ENCODE measurements around the gene ETFBKMT.

The ETFBKMT gene, protein sequence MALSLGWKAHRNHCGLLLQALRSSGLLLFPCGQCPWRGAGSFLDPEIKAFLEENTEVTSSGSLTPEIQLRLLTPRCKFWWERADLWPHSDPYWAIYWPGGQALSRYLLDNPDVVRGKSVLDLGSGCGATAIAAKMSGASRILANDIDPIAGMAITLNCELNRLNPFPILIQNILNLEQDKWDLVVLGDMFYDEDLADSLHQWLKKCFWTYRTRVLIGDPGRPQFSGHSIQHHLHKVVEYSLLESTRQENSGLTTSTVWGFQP
- total RNA-seq, result 1.5 to 3.4 (median 1.9) reads per million in 4 experiments

DNA sequence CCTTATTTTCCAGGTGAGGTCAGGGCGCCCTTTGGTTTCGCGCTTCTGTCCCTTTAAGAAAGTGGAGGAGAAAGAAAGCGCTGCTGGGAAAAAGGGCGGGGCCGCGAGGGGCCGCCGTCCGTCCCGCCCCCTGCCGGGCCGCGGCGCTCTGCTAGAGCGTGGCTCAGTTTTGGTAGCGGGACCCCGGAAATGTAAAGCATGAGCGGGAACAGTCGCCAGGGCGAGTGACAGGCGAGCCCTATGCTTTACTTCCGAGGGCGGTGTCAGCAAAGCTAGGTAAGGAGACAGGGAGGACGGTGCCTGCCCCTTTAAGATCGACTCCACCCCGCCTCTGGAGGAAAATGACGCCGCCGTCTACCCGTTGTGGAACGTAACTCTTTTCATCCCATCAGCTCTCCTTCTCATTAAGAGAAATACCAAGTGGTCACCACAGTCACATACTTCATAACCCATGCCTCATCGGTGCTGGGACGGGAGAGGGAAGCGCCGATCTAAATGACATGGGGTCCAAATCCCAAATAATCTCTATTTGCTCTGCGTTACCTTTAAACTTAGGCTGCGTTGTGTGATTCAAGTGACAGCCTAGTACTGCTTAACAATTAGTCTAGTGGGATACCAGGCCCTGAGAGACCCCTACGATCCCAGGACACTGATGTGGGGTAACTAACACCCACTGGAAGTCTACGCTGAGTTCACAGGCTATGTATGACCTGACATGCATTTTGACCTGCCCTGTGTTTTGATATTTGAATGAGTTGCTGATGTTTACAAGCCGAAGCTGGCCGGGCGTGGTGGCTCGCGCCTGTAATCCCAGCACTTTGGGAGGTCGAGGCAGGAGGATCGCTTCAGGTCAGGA is at the start of gene ETFBKMT:
Gene ETFBKMT, plus strand, starts transcription at position 602 of the 856 bp plus-strand sequence. CDS start 2,266 bp downstream, outside the sequence.
- DNase-seq, result peak; percentile 82

DNA sequence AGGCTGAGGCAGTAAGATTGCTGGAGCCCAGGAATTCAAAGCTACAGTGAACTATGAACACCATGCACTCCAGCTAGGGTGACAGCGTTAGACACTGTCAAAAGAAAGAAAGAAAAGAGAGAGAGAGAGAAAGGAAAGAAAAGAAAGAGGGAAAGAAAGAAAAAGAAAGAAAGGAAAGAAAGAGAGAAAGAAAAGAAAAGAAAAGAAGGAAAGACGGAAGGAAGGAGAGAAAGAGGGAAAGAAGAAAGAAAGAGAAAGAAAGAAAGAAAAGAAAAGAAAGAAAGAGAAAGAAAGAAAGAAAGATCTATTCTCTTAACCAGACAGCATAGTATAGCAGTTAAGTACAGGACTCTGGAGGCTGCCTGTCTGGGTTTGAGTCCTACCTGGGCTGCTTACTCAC is 46.7 kb upstream of the ETFBKMT start:
- DNase-seq, result no peak

DNA sequence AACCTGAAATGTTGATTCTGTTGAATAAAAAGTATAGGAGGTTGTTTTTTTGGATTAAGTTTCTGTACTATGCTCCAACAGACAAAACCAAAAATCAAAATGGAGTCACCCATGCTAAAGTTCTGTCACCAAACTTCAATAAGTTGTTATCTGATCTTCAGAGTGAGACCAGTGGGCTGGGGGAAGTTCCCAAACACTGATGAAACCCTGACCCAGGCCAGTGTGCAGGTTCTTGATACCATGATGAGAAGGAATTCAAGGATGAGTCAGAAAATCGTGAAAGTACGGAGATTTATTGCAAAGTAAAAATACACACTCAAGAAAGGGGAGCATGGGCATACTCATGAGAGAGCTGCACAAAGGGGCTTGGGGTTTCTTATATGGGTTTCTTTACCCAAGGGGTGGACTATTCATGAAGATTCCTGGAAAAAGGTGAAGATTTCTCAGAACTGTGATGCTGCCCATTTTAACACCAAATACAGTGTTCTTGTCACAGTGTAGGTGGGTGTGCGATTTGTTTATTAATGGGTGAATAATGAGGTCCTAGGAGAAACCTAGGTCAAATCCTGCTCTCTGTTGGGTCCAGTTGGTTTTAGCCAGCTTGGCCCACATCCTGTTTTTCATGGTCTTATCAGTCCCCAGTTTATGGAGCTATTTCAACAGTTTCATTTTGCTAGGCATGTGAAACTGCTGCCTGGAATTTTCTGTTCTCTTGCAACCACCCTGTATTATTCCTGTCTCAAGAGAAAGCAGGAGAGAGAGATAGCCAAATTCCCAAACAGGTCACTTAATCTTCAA is 41.1 kb upstream of the ETFBKMT start:
- DNase-seq, result no peak

DNA sequence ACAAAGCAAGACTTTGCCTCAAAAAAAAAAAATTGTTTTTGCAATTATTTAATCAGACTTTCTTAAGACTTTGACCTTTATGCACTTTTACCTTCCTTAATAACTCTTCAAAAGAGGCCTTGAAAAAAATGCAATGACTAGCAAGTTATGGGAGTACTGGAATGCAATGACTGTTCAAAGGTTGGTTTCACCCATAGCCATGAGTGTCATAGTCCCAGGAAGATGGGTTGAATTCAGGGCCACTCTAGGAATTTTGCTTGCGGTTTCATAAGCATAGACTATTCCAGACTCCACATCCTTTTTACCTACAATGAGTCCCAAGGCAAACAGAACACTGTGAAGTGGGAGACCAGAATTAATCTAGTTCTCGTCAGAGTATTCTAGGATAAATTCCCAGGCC is 39.2 kb upstream of the ETFBKMT start:
- no peak for DNase-seq

DNA sequence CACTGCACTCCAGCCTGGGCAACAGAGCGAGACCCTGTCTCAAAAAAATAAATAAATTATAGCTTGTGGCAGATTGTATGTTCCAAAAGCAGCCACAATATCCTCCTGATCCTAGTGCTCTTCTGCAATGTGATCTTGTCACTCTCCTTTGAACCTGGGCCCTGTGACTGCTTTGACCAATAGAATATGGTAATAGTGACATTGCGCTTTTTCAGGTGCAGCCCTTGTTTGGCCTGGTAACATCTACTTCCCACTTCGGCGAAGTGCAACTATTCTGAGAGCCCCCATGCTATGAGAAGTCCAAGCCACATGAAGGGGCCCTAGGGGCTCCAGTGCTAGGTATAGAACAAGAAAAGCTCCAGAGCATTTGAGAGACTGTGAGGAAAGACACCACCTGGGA is 37.5 kb upstream of the ETFBKMT start:
- no peak for DNase-seq

DNA sequence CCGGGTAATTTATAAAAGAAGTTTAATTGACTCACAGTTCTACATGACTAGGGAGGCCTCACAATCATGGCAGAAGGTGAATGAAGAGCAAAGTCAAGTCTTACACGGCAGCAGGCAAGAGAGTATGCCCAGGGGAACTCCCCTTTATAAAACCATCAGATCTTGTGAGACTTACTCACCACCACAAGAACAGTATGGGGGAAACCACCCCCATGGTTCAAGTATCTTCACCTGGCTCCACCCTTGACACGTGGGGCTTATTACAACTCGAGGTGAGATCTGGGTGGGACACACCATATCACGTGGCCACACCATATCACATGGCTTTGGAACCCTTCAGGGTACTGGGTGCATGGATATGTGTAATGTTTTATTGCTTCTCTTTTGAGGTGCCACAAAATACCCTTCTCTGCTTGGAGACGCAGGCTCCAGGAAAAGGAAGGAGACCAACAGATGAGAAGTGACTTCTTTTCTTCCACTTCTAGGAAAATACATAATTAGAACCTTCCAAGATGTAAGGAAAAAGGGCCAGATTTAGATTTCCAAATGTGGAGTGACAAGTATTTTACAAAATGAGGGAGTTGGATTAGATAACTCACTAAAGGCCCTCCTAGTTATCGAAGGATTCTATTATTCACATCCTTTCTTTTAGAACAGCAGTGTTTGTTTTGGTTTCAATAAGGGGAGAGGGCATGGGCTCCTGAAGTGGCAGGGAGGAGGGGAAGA is 33.1 kb upstream of the ETFBKMT start:
- no peak for DNase-seq

DNA sequence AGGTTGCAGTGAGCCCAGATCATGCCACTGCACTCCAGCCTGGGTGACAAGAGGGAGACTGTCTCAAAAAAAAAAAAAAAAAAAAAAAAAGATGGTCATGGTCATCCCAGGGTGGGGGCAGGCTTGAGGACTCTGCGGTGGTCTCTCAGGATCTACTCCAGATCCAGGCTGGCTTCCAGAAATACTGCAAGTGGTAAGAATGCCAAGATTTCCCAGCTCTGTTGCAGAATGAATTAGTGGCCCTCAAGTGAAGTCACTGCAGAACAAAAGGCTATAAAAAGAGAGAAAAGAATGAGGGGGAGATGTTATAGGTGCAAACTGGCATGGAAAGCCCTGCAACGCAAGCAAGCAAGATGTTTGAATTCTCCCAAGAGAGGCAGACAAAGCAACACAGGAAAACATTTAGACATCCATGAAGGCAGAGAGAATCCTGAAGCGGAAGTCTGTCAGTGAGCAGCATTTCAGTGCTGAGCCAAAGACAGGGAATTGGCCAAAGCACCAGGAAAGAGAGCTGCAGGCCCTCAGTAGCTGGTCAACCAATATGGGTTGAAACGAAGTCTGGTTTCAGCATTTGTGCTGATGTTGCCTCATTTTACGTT is 31.9 kb upstream of the ETFBKMT start:
- DNase-seq, result no peak

DNA sequence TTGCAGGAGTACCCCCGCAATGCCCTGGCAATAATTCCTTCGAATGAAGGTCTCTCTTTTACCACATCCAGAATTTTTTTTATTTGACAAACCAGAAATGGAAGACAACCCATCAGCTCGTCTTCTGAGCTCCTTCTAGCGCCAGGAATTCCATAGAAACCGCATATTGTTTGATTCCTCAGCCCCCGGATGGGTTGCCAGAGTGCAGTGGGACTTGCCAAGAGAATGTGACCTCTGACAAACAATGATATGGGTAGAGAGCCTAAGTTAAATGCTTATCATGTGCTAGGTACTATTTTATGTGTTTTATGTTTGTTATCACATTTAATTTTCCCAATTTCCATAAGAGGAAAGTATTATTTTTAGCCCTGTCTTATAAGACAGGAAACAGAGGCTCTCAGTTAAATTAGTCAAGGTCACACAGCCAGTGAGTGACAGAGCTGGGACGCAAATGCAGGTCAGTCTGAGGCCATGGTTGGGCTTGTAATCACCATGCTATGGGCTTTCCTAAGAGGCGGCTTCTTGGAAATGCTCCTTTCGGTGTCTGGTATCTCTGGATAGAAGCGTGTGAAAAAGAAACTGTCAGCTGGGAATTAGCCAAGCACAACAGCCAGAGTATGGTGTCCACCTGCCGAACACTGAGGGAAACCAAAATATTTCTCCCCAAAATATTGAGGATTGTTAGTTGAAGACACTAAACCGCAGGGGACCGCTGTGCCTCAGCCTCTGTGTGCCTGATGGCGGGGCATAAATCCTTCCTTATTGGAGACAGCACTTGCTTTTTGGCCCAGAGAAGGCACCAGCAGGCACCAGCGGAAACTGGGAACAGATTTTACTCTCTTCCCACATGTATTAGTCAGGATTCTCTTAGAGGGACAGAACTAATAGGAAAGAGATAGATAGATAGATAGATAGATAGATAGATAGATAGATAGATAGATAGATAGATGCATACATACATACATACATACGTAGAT is 29.4 kb upstream of the ETFBKMT start:
- no peak for DNase-seq

DNA sequence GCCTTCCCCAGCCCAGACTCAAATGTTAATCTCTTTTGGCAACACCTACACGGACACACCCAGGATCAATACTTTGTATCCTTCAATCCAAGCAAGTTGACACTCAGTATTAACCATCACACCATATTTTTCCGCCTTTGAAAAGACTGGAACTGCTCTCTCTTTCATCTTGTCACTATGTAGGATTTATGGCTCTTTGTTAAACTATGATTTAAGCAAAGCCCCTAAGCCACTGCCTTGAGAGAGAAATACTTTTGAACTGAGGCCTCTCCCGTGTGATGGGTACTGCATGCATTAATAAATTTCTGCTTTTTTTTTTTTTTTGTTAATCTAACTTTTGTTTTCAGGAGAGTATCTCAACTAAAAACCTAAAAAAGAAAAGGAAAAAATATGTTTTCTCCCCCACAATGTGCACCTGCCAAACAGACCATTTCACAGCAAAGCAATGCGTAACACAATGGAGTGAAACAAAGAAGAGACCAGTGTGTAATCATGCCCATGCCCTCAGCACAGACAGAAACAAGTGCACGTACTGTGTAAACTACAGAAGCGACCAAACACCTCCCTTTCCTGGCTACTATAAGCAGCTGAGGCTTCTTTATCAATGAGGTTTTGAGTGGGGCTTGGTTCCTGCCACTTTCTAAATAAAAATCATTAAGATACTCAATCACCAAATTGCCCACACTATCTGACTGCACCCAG is 28.3 kb upstream of the ETFBKMT start:
- DNase-seq, result no peak

DNA sequence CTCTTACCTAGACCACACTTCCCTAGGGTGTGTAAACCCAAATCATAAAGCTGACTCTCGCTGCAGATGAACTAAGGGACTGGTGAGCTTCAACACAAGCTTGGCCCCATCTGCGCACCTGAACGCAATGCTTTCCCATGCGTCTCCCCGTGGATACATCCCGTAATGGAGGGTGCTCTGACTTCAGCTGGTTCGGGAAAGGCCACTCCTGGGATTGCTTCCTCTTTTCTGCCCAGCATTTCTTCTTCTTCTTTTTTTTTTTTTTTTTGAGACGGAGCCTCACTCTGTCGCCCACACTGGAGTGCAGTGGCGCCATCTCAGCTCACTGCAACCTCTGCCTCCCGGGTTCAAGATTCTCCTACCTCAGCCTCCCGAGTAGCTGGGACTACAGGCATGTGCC is 27.7 kb upstream of the ETFBKMT start:
- DNase-seq, result no peak

DNA sequence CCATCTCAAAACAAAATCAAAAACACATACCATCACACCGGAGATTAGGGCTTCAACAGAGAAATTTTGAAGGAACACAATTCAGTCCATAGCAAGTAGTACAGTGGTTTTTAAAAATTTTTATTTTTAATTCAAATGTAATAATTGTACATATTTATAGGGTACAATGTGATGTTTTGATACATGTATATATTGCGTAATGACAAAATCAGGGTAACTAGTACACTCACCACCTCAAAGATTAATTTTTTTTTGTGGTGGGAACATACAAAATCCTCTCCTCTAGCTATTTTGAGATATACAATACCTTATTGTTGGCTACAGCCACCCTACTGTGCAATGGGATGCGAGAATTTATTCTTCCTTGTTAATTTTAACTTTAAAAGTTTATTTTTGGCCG is 26.0 kb upstream of the ETFBKMT start:
- DNase-seq, result no peak

DNA sequence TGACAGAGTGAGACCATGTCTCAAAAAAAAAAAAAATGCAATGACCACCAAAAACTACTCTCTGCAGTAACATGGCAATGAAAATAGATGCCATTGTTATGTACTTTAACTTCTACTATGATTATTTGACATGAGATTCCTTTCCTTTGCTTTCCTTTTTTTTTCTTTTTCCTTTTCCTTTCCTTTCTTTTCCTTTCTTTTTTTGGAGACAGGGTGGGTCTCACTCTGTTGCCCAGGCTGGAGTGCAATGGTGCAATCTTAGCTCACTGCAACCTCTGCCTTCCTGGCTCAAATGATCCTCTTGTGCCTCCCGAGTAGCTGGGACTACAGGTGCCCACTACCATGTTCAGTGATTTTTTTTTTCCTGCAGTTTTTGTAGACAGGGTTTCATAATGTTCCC is 24.9 kb upstream of the ETFBKMT start:
- DNase-seq, result no peak

DNA sequence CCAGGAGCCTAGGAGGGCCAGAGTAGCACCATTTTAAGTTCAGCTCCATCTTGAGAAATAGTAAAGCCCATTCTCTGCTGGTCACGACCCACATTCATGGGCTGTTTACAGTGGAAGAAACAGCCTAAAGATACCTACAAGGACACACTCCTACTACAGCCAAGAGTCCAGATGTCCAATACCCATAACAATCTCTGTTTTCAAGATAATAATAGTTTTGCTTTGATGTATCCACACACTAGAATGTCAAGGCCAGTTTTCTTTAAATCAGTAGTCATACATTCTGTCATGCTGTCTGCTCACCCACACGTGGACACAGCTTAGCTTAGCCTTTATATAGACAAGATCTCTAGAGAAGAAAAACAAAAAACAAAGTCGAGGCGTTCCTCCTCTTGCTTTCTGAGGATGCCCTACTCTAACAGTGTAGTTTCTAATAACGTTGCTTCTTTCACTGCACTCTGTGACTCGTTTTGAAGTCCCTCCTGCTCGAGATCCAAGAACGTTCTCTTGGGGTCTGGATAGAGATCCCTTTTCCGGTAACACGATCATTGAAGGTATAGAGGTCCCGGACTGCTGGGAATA is 17.9 kb upstream of the ETFBKMT start:
- no peak for DNase-seq

DNA sequence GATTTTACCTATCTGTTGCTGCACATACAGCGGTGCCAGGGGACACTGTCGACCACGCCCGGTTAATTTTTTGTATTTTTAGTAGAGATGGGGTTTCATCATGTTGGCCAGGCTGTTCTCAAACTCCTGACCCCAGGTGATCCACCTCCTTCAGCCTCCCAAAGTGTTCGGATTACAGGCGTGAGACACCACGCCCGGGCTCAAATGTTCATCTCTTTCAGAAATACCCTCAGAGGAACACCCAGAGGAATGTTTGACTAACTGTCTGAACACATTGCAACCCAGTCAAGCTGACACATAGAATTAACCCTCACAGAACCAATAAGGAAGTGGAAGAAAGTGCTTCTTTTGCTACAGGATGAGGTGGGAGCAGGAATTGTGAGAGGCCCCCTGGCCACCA is 15.0 kb upstream of the ETFBKMT start:
- DNase-seq, result no peak

DNA sequence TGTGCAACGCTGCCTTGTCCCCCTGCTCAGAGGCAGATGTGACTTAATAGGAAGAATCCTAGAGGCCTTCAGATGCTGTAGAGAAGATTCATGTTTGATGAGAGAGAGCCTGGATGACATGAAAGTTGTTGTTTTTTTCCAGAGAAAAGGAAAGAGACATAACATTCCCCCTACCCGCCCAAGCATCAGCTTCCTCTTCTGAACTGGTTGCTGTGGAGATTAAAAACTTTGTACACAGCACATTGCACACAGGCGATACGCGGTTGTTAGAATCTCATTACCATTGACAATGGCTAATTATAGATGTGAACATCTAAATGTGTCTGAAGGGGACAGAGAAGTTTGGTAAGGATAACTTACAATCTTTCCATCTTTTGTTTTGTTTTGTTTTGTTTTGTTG is 13.6 kb upstream of the ETFBKMT start:
- no peak for DNase-seq

DNA sequence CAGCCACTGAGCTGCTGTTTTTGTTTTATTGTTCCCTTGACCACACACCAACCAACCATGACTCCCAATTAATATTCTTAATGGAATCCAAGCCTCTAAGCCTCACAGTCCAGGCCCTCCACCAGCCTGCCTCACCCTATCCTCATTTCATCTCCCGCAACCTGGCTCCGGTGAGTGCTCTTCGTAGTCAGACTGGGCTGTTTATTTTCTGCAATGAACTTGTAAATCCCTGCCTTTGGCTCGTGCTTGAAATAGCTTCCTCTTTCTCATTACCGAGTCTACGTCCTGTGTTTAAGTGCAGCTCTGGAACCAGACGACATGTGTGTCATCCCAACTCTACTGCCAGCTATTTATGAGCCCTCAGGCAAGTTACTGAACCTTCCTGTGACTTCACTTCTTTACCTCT is 12.4 kb upstream of the ETFBKMT start:
- DNase-seq, result no peak

DNA sequence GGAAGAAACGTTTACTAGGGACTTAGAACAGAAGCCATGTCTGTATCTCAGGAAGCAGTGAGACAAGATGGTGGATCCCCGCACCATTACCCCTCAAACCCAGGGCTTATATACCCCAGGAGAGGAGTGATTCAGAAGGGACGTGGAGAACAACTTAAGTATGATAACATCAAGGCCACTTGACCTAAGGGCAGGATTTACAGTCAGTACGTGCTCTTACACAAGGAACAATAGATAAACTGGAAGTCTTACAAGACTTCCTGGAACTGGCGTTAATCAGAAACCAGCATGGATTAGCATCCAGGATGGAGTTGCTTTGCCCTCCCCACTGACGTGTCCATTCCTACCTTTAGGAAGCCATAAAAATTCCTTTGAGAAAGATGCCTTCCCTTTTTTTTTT is 8.6 kb upstream of the ETFBKMT start:
- DNase-seq, result no peak

DNA sequence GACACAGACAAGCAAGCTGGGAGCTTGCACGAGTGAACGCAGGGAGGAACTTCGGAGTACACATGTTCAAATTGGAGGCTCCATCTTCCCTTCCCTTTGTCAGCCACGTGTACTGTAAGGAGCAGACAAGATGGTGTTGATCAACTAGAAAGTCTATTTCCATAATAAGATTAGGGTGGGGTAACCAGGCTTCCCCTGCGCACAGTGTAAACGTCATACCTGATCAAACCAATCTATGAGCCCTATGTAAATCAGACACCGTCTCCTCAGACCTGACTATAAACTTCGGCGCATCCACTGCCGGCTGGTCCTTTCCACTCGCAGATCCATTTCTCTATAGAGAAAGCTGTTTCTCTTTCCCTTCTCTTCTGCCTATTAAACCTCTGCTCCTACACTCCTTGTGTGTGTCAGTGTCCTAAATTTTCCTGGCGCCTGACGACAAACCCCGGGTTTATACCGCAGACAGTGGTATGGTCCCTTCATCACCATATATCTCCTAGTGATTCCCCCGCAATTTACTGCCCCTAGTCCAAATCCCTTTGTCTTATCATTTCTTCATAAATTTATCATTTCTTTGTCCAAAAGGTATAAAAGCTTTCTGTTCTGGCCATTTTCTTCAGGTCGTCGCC is 7.5 kb upstream of the ETFBKMT start:
- no peak for DNase-seq

DNA sequence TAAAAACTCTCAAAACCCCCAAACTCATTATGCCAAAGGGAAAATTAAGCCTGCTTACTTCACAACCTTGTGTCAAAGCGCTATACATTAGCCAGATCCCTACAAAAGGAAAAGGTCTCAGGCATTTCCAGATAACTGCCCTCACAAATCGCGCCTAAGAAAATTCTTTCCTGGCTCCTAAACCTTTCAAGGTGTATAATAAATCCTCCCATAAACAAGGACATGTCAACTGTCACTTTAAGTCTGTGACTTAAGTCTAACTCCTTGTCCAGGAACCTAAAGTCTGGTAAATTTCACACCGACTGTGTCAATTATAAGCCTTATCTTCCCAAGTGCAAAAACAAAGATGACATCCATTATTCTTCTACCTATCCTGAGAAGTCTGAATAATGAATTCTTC is 4.3 kb upstream of the ETFBKMT start:
- no peak for DNase-seq

DNA sequence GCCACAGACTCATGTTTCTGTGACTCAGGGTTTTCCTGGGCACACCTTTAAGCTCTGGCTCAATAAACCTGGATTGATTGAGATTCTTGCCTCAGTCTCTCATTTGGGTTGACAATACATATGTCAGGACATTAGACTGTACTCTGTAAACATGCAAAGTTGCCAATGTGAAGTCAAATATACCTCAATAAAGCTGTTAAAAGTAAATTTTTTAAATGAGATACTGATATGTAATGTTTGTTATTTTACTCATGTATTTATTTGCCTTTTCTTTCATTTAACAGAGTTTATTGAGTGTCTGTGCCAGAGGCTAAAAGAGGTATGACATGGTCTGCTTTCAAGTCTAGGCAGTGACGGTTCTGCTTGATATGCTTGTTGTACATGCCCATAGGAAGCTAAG is 3.7 kb upstream of the ETFBKMT start:
- DNase-seq, result no peak

Measured in effector CD8-positive, alpha-beta T cell (primary cell).